HepG2 (cell line): ENCODE data around the gene VKORC1. TPM values are rescaled to one million over a fixed set of nuclear protein-coding genes. Genes with fewer than 3 reads are reported as not detected.
A peak's percentile ranks its signal among the peaks of the same experiment; 100 is the strongest.

ENCODE experiments used
- AHDC1 ChIP-seq: sonication (generic); formaldehyde crosslinking; IDR thresholded peaks from 2 replicates; pipeline ENCODE4 v1.5.1; 2020; ENCODE audit warnings: mild to moderate bottlenecking, missing genetic modification reagents, borderline replicate concordance
- CENPX ChIP-seq: sonication (generic); formaldehyde crosslinking; IDR thresholded peaks from 2 replicates; pipeline ENCODE4 v1.9.0; 2021; ENCODE audit warnings: mild to moderate bottlenecking, missing genetic modification reagents, moderate library complexity
- FIP1L1 ChIP-seq: fragments of 200-400 bp; formaldehyde crosslinking; IDR thresholded peaks from 2 replicates; pipeline ENCODE4 v1.6.1; 2018; ENCODE audit warnings: low read depth, mild to moderate bottlenecking, low read length, moderate library complexity, borderline replicate concordance; ENCODE audit not compliant: insufficient read depth
- MAFG ChIP-seq: sonication (generic); formaldehyde crosslinking; IDR thresholded peaks from 2 replicates; pipeline ENCODE4 v1.5.1; 2020; ENCODE audit warnings: mild to moderate bottlenecking, missing genetic modification reagents
- MLX ChIP-seq: IDR thresholded peaks from 2 replicates; pipeline ENCODE4 v1.6.1; 2016
- MYPOP ChIP-seq: sonication (generic); formaldehyde crosslinking; IDR thresholded peaks from 2 replicates; pipeline ENCODE4 v1.8.1; 2023; ENCODE audit warnings: mild to moderate bottlenecking, moderate library complexity, missing genetic modification reagents
- NR1H2 ChIP-seq: sonication (generic); formaldehyde crosslinking; IDR thresholded peaks from 2 replicates; pipeline ENCODE4 v1.8.1; 2022; ENCODE audit warnings: low read depth, missing genetic modification reagents, borderline replicate concordance
- ONECUT2 ChIP-seq: sonication (generic); formaldehyde crosslinking; IDR thresholded peaks from 2 replicates; pipeline ENCODE4 v1.4.0; 2020; ENCODE audit warnings: missing genetic modification reagents
- PAX8 ChIP-seq: sonication (generic); formaldehyde crosslinking; IDR thresholded peaks from 2 replicates; pipeline ENCODE4 v1.8.0; 2022; ENCODE audit warnings: mild to moderate bottlenecking, missing genetic modification reagents, borderline replicate concordance
- THAP9 ChIP-seq: sonication (generic); formaldehyde crosslinking; IDR thresholded peaks from 2 replicates; pipeline ENCODE4; 2020; ENCODE audit warnings: missing genetic modification reagents, mild to moderate bottlenecking, borderline replicate concordance
- TMF1 ChIP-seq: sonication (generic); formaldehyde crosslinking; IDR thresholded peaks from 2 replicates; pipeline ENCODE4 v1.8.1; 2022; ENCODE audit warnings: low read depth, missing genetic modification reagents
- ZBTB49 ChIP-seq: sonication (generic); formaldehyde crosslinking; IDR thresholded peaks from 2 replicates; pipeline ENCODE4 v1.4.0; 2020; ENCODE audit warnings: missing genetic modification reagents, borderline replicate concordance
- ZFP91 ChIP-seq: sonication (generic); formaldehyde crosslinking; IDR thresholded peaks from 2 replicates; pipeline ENCODE4 v1.9.0; 2022; ENCODE audit warnings: missing genetic modification reagents, mild to moderate bottlenecking, borderline replicate concordance
- polyA plus RNA-seq, 8 experiments: library from polyadenylated mRNA; depleted of rRNA in 3 of 8; stranded (reverse) in 7 of 8; unstranded in 1 of 8; fragments of >200 nt; fragmentation: Illumina TruSeq in 4 of 8; extraction: Trizol in 4 of 8; gene quantifications; 2 replicates each; pipeline versions ENCODE4 v1.2.1 to v1.2.3, GENCODE V29; 2011 to 2016; ENCODE audit warnings: low read depth in 4 of 8, missing spikeins in 1 of 8, mixed read lengths in 1 of 8; ENCODE audit not compliant: insufficient read depth in 1 of 8
- total RNA-seq, 5 experiments: library from RNA; depleted of rRNA; stranded (reverse); fragments of >200 nt; fragmentation: Illumina TruSeq; extraction: Trizol; gene quantifications; 2 replicates each; pipeline ENCODE4 v1.2.3, GENCODE V29; 2016; ENCODE audit warnings: low read depth in 1 of 5

Gene VKORC1
- total and polyA plus RNA-seq, 2 of the 13 experiments (the other 11 are each of a cell fraction or from before 2014, with no cell fraction given) = 141 to 615 TPM

GRCh38 chr16:31072540-31073141 is 22.0 kb downstream of the VKORC1 start (continued):
- TF ChIP-seq AHDC1 = peak; percentile 65; the same call in 1 of the 2 replicates
- no peak for TF ChIP-seq ZBTB49 (CRISPR knock-in tag)
- TF ChIP-seq ONECUT2 = no peak
- no peak for TF ChIP-seq TMF1 (CRISPR knock-in tag)
- no peak for TF ChIP-seq MAFG (CRISPR knock-in tag)
- TF ChIP-seq CENPX = 0 out of 2 replicates have a peak, but pooled peaks have one; percentile 29
- no peak for TF ChIP-seq NR1H2 (CRISPR knock-in tag)
- TF ChIP-seq THAP9 (CRISPR knock-in tag) = peak; percentile 52; the same call in 1 of the 2 replicates
- TF ChIP-seq PAX8 = no peak
- TF ChIP-seq FIP1L1 = 0 out of 2 replicates have a peak, but pooled peaks have one; percentile 14
- 0 out of 2 replicates have a peak, but pooled peaks have one; percentile 23 for TF ChIP-seq MYPOP (CRISPR knock-in tag)
- no peak for TF ChIP-seq MLX (CRISPR knock-in tag)
- TF ChIP-seq ZFP91 (CRISPR knock-in tag) = peak; percentile 61; the same call in 1 of the 2 replicates
